NCI-H2227 treated with DMSO at 0.1 percent for 48 hours (cell line): ENCODE results near the gene TIGAR.

Experiments used
- DNase-seq: peaks from one replicate; lab custom pipeline; 2025; lab: John Stamatoyannopoulos, UW

The TIGAR gene

GRCh38 chr12:4303750-4304149, 17.3 kb upstream of the TIGAR start:
- no peak for DNase-seq

GRCh38 chr12:4307593-4308333, 13.2 kb upstream of the TIGAR start:
- peak; percentile 60 for DNase-seq

GRCh38 chr12:4308334-4308950, 12.6 kb upstream of the TIGAR start:
- no peak for DNase-seq

GRCh38 chr12:4311776-4312175, 9.2 kb upstream of the TIGAR start:
- DNase-seq = no peak

- DNase-seq = no peak
Measured at GRCh38 chr12:4312251-4312650, 8.8 kb upstream of the TIGAR start.

- no peak for DNase-seq
Measured at GRCh38 chr12:4320497-4320852, 538 bp upstream of the TIGAR start.

GRCh38 chr12:4322726-4323125, 1.7 kb downstream of the TIGAR start:
- DNase-seq = no peak

- no peak for DNase-seq
Measured at GRCh38 chr12:4323396-4323795, 2.4 kb downstream of the TIGAR start.

- DNase-seq = no peak
Measured at GRCh38 chr12:4324366-4324765, 3.4 kb downstream of the TIGAR start.

- DNase-seq = no peak
Measured at GRCh38 chr12:4325966-4326365, 5.0 kb downstream of the TIGAR start.

GRCh38 chr12:4327293-4327692, 6.3 kb downstream of the TIGAR start:
- DNase-seq = no peak

GRCh38 chr12:4330203-4330602, 9.2 kb downstream of the TIGAR start:
- DNase-seq = no peak

GRCh38 chr12:4331221-4331620, 10.2 kb downstream of the TIGAR start:
- no peak for DNase-seq

- no peak for DNase-seq
Measured at GRCh38 chr12:4331842-4332241, 10.8 kb downstream of the TIGAR start.

GRCh38 chr12:4346931-4347330, 25.9 kb downstream of the TIGAR start:
- DNase-seq = no peak

GRCh38 chr12:4353785-4354208, 32.8 kb downstream of the TIGAR start:
- DNase-seq = no peak

- no peak for DNase-seq
Measured at GRCh38 chr12:4355156-4356040, 34.4 kb downstream of the TIGAR start.

- DNase-seq = no peak
Measured at GRCh38 chr12:4356041-4356327, 35.0 kb downstream of the TIGAR start.

- no peak for DNase-seq
Measured at GRCh38 chr12:4366090-4366489, 45.1 kb downstream of the TIGAR start.

- no peak for DNase-seq
Measured at GRCh38 chr12:4369548-4369947, 48.5 kb downstream of the TIGAR start.

GRCh38 chr12:4370265-4370664, 49.3 kb downstream of the TIGAR start:
- DNase-seq = no peak

- DNase-seq = no peak
Measured at GRCh38 chr12:4372653-4373052, 51.6 kb downstream of the TIGAR start.

- no peak for DNase-seq
Measured at GRCh38 chr12:4375449-4375848, 54.4 kb downstream of the TIGAR start.
